ENCODE data around the gene TYRP1.
"Not testable (repeated sequence)": the region's sequence is repeated elsewhere in the genome, so short reads cannot be mapped to it uniquely, and the experiment has no call there.

The TYRP1 gene, protein sequence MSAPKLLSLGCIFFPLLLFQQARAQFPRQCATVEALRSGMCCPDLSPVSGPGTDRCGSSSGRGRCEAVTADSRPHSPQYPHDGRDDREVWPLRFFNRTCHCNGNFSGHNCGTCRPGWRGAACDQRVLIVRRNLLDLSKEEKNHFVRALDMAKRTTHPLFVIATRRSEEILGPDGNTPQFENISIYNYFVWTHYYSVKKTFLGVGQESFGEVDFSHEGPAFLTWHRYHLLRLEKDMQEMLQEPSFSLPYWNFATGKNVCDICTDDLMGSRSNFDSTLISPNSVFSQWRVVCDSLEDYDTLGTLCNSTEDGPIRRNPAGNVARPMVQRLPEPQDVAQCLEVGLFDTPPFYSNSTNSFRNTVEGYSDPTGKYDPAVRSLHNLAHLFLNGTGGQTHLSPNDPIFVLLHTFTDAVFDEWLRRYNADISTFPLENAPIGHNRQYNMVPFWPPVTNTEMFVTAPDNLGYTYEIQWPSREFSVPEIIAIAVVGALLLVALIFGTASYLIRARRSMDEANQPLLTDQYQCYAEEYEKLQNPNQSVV

DNA sequence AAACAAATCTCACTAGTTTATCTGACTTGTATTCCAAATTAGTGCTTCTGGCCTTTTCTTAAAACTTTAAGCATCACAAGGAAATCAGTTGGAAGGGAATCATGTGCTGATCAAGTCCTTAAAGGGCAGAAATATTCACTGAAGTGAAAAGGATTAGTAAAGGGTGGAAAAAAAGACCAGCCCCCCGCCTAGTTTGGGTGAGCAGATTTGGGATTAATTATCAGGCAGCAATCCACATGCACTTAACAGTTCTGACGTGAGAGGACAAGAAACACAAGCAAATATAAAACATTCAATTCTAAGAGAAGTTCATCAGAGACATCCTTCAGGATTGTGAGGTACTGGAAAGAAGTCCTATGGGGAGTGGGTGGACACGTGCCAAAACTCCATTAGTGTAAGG lies at the start of gene TYRP1:
TYRP1 (plus strand) TSS at position 245 of the 400 bp plus-strand sequence. CDS start 612 bp downstream, outside the sequence.
- DNase-seq (ENCODE audit: low read depth), result no peak

DNA sequence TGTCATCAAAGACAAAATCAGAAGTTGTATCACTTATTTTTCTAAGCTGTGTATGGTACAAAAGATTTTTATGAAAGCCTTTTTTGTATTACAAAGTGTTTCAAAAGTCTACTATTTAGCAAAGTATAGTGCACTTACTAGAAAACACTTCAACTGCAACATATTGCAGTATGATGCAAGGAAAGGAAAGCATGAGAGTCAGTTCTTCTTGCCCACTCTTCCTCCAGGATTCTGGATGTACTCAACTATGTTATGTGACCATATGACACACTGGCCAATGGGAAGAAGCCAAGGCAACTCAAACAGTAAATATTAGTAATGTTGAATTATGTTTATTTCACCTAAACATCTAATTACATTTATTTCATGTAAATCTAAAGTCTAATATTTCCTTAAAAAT lies 49.5 kb upstream of the TYRP1 start:
- no peak for DNase-seq (ENCODE audit: low read depth)

GRCh38 chr9:12648925-12649324 lies 44.3 kb upstream of the TYRP1 start:
- no peak for DNase-seq (ENCODE audit: low read depth)

- no peak for DNase-seq (ENCODE audit: low read depth)
These were observed 42.1 kb upstream of the TYRP1 start for GRCh38 chr9:12651125-12651524.

DNA sequence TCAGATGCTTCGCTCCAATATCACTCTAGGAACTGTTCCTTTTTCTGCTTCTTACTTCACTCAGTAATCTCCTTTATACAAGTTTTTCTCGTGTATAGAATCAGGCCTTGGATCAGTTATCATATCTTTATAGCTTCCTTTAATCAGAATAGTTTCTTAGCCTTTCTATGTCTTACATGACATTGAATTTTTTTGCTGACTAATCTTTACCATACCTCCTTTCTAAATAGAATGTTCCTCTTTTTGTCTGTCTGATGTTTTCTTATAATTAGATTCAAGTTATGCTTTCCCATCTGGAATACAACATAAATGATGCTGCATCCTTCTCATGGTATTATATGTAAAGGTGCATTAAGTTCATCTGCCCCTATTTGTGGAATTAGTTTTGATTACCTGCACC lies 40.2 kb upstream of the TYRP1 start:
- no peak for DNase-seq (ENCODE audit: low read depth)

DNA sequence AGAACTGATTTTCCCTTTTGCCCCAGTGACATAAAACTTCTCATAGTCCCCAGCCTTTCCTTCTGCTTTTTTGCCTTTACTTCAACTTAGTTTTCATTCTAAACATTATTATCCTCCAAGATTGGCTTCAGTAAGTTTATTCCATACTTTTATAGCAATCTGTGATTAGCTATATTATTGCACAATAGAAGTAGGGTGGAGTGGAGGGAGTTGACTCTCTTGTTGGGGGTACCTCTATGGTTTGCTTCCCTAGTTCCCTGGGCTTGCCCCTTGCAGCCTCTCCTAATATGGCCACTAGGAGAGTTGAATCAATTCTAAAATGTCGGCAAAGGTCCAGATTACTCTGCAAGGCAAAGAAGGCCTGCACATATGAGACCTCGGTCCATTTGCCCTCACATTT lies 36.4 kb upstream of the TYRP1 start:
- DNase-seq (ENCODE audit: low read depth), result no peak

- no peak for DNase-seq (ENCODE audit: low read depth)
These were observed 36.0 kb upstream of the TYRP1 start for GRCh38 chr9:12657233-12657632.

DNA sequence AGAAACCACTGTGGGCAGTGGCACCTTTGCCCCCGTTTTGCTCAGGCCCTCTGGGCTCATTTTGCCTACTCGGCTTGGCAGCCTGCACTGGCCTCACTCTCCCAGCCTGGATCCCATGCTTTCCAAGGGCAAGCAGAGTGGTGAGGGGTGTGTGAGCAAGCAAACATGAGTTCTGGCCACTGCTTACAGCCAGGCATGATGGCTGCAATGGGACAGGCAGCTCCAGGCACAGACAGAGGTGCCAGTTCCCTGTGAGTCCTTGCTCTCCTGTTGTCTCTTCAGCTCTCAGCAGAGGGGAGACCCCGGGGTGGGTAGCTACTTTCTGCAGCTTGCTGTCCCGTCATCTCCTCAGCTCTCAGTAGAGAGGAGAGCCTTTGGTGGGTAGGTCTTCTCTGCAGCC lies 35.2 kb upstream of the TYRP1 start:
- DNase-seq (ENCODE audit: low read depth), result no peak

- DNase-seq (ENCODE audit: low read depth), result no peak
These were observed 34.5 kb upstream of the TYRP1 start for GRCh38 chr9:12658531-12659209.

DNA sequence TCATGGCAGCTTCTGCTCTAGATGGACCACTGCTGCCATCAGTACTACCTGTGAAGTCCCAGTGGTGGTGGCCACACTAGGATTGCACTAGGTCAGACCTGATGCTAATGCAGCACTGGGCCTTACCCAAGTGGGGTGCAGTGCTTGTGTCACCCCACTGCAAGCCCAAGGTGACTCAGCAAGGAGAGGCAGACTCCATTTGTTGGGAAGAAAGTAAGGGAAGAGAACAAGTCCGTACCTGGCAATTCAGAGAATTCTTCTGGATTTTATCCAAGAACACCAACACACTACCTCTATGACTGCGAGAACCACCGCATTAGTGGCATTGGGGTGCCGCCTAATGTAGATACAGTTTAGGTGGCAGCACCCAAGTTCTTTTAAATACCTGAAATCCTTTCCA lies 34.0 kb upstream of the TYRP1 start:
- no peak for DNase-seq (ENCODE audit: low read depth)

GRCh38 chr9:12666813-12667212 lies 26.4 kb upstream of the TYRP1 start:
- no peak for DNase-seq (ENCODE audit: low read depth)

DNA sequence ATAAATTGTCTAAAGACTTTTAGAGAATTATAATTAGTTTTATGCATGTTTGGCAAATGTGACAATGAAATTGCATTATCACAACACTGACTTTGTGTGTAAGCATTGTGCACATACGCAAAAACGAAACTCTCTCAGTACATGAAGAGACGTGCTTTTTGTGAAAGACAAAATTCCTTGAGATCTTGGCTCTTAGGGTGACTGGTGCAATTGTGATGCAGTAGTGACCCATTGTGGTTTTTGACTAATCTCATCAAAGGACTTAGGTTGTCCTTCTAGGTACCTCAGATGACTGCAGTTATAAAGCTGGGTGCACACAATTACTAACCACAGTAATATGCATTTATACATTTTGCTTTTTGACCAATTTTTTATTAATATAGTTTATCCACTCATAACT lies 25.3 kb upstream of the TYRP1 start:
- DNase-seq (ENCODE audit: low read depth), result no peak

- no peak for DNase-seq (ENCODE audit: low read depth)
These were observed 23.2 kb upstream of the TYRP1 start for GRCh38 chr9:12670006-12670405.

- no peak for DNase-seq (ENCODE audit: low read depth)
These were observed 18.2 kb upstream of the TYRP1 start for GRCh38 chr9:12674961-12675360.

GRCh38 chr9:12677462-12678126 lies 15.6 kb upstream of the TYRP1 start:
- DNase-seq (ENCODE audit: low read depth), result not testable (repeated sequence)

GRCh38 chr9:12680341-12680740 lies 12.8 kb upstream of the TYRP1 start:
- peak; percentile 73 for DNase-seq (ENCODE audit: low read depth)

DNA sequence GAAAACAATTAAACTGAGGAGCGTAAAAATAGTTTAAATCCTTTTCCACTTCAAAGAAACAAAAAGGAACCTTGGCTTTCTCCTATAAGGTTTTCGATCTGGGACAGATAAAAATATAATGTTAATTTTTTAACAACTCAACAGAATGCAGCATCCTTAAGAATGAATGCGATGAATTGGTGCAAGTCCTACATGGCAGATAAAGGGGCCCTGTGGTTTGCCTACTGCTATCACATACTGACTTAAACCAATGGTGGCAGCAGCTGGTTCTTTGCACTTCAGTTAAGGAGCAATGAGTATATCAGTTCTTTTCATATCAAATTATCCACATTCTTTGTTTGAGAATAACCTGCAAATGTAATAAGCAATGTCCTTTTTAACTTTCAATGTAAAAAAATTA lies 12.4 kb upstream of the TYRP1 start:
- peak; percentile 5 for DNase-seq (ENCODE audit: low read depth)

DNA sequence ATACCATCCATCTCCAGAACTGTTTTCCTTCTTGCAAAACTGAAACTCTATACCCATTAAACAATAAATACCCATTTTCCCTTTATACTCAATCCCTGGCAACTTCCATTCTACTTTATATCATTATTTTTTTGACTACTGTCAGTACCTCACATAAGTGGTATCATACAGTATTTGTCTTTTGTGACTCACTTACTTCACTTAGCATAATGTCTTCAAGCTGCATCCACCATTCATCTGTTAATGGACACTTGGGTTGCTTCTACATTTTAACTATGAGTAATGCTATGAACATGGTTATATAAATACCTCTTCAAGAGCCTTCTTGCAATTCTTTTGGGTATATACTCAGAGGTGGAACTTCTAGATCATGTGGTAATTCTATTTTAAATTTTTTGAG lies 11.6 kb upstream of the TYRP1 start:
- DNase-seq (ENCODE audit: low read depth), result peak; percentile 60

DNA sequence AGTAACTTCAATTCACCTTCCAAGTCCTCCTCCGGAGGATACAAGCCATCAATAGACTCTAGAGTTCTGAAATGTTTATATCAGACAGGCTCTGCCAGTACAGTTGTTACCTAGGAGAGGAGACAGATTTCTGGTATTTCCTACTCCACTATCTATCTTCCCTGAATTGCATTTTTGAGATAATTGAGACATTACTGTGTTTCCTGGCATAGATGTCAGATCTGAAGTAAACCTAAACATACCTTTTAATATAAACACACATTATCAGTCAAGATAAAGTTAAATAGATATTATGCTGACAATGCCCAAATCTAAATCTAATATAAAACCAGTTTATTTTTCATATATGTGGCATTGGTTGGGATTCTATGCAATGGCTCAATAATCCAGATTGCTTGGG lies 8.2 kb upstream of the TYRP1 start:
- peak; percentile 73 for DNase-seq (ENCODE audit: low read depth)

DNA sequence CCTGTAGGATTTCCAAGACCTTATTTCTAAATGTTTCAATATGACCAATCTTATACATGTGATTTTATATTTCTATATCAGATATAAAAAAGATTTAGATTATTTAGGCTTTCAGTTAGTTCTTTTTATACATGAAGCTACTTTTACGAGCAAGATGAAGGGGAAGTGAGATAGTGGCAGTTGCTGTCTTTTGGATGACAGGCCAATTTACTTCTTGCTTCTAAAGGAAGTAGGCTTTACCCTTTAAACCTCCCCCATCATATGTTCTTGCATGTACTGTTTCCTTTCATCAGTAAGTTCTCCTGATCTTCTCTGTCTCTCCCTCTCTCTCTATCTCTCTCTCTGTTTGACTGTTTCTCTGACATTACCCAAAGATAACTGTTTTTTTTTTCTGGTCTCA lies 4.0 kb upstream of the TYRP1 start:
- DNase-seq (ENCODE audit: low read depth), result no peak

DNA sequence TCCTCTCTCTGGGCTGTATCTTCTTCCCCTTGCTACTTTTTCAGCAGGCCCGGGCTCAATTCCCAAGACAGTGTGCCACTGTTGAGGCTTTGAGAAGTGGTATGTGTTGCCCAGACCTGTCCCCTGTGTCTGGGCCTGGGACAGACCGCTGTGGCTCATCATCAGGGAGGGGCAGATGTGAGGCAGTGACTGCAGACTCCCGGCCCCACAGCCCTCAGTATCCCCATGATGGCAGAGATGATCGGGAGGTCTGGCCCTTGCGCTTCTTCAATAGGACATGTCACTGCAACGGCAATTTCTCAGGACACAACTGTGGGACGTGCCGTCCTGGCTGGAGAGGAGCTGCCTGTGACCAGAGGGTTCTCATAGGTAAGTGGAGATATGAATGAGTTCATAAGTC lies 828 bp downstream of the TYRP1 start:
- DNase-seq (ENCODE audit: low read depth), result no peak

DNA sequence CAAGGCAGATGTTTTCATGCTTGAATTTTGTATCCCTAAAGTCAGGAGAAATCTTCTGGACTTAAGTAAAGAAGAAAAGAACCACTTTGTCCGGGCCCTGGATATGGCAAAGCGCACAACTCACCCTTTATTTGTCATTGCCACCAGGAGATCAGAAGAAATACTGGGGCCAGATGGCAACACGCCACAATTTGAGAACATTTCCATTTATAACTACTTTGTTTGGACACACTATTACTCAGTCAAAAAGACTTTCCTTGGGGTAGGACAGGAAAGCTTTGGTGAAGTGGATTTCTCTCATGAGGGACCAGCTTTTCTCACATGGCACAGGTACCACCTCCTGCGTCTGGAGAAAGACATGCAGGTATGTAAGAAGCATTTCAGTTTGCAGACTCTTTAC lies 2.3 kb downstream of the TYRP1 start:
- DNase-seq (ENCODE audit: low read depth), result no peak

All from iris pigment epithelial cell (primary cell).